ENCODE results near the gene EVX1.

DNA sequence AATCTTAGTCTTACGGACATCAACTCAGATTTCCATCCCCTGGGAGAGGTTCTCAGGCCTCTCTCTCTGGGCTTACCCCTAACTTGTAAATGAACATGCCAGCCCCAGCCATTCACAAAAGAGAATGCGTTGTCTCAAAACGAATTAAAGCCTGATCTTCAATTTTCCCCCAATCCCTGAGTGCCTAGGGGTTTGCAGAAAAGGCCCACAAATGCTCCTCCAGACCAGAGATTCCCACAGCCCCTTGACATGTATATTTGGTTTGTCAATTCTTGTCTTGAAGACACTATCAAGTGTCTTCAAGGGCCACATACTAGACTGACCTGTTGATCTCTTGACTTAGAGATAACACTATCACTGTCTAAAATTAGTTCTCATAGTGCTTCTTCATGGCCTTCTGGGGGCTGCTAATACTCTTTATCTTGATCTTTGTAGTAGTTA lies 30.8 kb upstream of the EVX1 start:
- TF ChIP-seq CTCF (IDR thresholded peaks at IDR 0.05; ENCODE audit: poor library complexity) (no peak), EZH2 (IDR thresholded peaks at IDR 0.05; ENCODE audit: borderline replicate concordance) (no peak), EZH2phosphoT487 (IDR thresholded peaks at IDR 0.05; ENCODE audit: low read depth, severe bottlenecking, unreplicated experiment) (no peak)
